C4-2B (cell line): ENCODE measurements around the gene KDM5A.

Source experiments
- ZFX ChIP-seq: fragments of 450-650 bp; IDR thresholded peaks from 2 replicates; pipeline ENCODE4 v1.6.1; 2017
- TF ChIP-seq, protein P1 (sequence below): fragments of 450-650 bp; conservative IDR thresholded peaks from 2 replicates; pipeline ENCODE4 v1.5.1; 2017; ENCODE audit warnings: mild to moderate bottlenecking

DNA sequence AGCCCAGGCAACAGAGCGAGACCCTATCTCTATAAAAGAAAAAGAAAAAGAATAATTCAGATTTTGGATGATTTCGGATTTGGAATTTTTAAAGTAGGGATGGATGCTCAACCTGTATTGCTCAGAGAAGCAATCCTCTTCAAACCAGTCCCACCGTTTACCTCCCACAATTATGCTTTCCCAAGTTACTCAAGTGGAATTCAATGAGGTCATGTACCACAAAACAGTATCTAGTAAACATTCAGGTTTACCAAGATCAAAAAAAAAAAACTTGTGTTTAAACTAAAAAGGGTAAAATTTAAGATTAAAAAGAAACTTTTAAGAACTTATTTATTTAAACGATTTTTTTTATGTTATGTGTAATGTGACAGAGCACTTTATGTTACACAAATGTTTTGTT is 2.5 kb downstream of the KDM5A start:
- TF ChIP-seq, protein P1, sequence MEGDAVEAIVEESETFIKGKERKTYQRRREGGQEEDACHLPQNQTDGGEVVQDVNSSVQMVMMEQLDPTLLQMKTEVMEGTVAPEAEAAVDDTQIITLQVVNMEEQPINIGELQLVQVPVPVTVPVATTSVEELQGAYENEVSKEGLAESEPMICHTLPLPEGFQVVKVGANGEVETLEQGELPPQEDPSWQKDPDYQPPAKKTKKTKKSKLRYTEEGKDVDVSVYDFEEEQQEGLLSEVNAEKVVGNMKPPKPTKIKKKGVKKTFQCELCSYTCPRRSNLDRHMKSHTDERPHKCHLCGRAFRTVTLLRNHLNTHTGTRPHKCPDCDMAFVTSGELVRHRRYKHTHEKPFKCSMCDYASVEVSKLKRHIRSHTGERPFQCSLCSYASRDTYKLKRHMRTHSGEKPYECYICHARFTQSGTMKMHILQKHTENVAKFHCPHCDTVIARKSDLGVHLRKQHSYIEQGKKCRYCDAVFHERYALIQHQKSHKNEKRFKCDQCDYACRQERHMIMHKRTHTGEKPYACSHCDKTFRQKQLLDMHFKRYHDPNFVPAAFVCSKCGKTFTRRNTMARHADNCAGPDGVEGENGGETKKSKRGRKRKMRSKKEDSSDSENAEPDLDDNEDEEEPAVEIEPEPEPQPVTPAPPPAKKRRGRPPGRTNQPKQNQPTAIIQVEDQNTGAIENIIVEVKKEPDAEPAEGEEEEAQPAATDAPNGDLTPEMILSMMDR = no peak
- no peak for TF ChIP-seq ZFX
